Brain microvascular endothelial cell (primary cell): ENCODE measurements around the gene PKD1.
A peak's percentile ranks its signal among the peaks of the same experiment; 100 is the strongest.

Experiments used
- DNase-seq: peaks from one replicate; pipeline ENCODE4 v3.0.0-alpha.2; 2020
- H3K27ac ChIP-seq: fragments of 250-450 bp; sonication (Bioruptor Pico); 2 replicates; pipeline ENCODE4 v1.5.1; 2020; ENCODE audit warnings: mild to moderate bottlenecking, moderate library complexity
- H3K27me3 ChIP-seq: fragments of 250-450 bp; sonication (Bioruptor Pico); replicated peaks from 2 replicates; pipeline ENCODE4 v1.5.1; 2020; ENCODE audit warnings: mild to moderate bottlenecking
- H3K36me3 ChIP-seq: fragments of 250-450 bp; sonication (Bioruptor Pico); replicated peaks from 2 replicates; pipeline ENCODE4 v1.5.1; 2020; ENCODE audit warnings: mild to moderate bottlenecking
- H3K4me3 ChIP-seq: 2 replicates; pipeline ENCODE4 v1.5.1; 2011; ENCODE audit warnings: low read depth, mild to moderate bottlenecking, control low read depth, low read length, moderate library complexity
- in situ Hi-C: cut with HindIII; loops from 2 replicates; pipeline ENCODE4 v1.10.0; 2017; ENCODE audit warnings: low sequenced_read_pairs, low pct_ligation_motif_present
- TF ChIP-seq, protein P1 (sequence below): IDR thresholded peaks from 2 replicates; pipeline ENCODE4 v1.5.1; 2011; ENCODE audit warnings: low read depth, mild to moderate bottlenecking, moderate library complexity, low read length, control low read depth, inconsistent platforms; ENCODE audit errors: missing control alignments

The PKD1 gene

DNA sequence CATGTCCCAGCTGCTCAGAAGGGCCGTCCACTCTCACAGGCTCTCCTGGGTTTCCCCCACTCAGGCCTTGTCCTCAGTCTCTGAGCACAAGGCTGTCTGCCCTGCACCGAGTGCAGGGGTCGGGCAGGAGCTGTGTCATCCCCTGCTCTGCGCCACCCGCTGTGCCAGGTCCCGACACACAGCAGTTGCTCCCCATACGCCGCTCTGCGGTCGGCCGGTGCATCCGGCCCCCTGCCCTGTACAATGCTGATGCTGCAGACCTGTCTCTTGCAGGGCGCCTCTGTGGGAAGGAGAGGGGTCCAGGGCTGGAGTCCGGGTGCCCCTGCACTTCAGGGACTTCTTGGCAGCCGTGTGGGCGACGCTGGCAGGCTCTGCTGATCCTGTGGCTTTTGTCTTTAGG lies 81.8 kb downstream of the PKD1 start:
- no peak for DNase-seq
- Histone ChIP-seq H3K4me3 (no peak overlapping the region), H3K27me3 (no peaks in the 10 kb centered on the region), H3K36me3 (peaks cover 56% of the 10 kb centered on the region), H3K27ac (no peak overlapping the region)
- in situ Hi-C loops, result no loop called here
- TF ChIP-seq, protein P1, sequence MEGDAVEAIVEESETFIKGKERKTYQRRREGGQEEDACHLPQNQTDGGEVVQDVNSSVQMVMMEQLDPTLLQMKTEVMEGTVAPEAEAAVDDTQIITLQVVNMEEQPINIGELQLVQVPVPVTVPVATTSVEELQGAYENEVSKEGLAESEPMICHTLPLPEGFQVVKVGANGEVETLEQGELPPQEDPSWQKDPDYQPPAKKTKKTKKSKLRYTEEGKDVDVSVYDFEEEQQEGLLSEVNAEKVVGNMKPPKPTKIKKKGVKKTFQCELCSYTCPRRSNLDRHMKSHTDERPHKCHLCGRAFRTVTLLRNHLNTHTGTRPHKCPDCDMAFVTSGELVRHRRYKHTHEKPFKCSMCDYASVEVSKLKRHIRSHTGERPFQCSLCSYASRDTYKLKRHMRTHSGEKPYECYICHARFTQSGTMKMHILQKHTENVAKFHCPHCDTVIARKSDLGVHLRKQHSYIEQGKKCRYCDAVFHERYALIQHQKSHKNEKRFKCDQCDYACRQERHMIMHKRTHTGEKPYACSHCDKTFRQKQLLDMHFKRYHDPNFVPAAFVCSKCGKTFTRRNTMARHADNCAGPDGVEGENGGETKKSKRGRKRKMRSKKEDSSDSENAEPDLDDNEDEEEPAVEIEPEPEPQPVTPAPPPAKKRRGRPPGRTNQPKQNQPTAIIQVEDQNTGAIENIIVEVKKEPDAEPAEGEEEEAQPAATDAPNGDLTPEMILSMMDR, result no peak

DNA sequence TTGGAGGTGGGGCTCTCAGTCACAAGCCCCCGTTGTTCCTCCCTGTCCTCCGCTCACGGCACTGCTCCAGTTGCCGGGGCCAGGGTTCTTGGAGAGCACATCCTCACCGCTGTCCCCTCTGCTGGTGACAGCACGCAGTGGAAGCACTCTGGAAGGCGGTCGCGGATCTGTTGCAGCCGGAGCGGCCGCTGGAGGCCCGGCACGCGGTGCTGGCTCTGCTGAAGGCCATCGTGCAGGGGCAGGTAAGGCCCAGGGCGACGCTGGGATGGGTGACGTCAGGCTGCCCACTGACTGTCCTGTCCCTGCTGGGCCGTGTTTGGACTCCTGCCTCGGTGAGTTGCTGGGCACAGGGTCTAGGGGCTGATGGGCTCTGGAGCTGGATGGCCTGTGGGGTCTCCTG lies 82.5 kb downstream of the PKD1 start:
- Histone ChIP-seq H3K4me3 (no peak overlapping the region), H3K27me3 (no peaks in the 10 kb centered on the region), H3K36me3 (peaks cover 51% of the 10 kb centered on the region), H3K27ac (no peak overlapping the region)
- in situ Hi-C loops, result no loop called here
- TF ChIP-seq, protein P1, result no peak
- DNase-seq, result no peak

- Histone ChIP-seq H3K27me3 (no peaks in the 10 kb centered on the region), H3K4me3 (peak overlapping the region; percentile 83), H3K27ac (no peak overlapping the region), H3K36me3 (peaks cover 19% of the 10 kb centered on the region)
- in situ Hi-C loops, result no loop called here
- TF ChIP-seq, protein P1, result no peak
- DNase-seq, result no peak
These were observed 87.6 kb downstream of the PKD1 start for GRCh38 chr16:2048116-2048543.

DNA sequence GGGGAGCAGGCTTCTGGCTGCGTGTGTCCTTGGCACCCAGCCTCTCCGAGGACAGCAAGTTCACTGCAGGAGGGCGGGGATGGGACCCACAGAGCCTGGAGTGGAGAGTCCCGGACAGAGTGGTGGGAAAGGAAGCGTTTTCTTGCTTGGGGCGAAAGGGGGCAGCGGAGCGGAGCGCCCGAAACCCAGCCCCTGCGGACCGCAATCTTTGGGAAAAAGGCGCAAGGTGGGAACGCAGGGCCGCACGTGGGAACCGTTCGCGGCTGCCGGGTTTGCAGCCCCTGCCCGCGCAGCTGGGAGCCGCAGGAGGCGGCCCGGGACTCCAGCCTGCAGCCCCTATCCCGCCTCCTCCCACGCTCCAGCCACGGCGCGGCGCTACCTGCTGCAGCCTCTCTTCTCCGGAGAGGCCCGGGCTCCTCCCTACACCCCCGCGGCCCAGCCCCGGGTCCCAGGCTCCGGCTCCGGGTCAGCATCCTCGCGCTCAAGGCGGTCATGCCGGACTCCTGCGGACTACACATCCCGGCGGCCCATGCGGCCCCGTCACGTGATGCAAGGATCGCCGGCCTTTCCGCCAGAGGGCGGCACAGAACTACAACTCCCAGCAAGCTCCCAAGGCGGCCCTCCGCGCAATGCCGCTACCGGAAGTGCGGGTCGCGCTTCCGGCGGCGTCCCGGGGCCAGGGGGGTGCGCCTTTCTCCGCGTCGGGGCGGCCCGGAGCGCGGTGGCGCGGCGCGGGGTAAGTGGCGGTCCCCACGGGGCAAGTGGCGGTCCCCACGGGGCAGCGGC lies 88.2 kb downstream of the PKD1 start, which contains the start of the genes NTHL1 and TSC2:
Gene NTHL1 (minus strand): TSS at position 505 of the 786 bp plus-strand sequence. CDS start 11 bp downstream, at position 494.
Gene TSC2 (plus strand): TSS at position 656 of the 786 bp plus-strand sequence. CDS start 631 bp downstream, outside the sequence.
- Histone ChIP-seq H3K27me3 (no peaks in the 10 kb centered on the region), H3K27ac (no peak within 1 kb of the TSS), H3K36me3 (peaks cover 13% of the 10 kb centered on the region), H3K4me3 (peak within 1 kb of the TSS; percentile 83)
- in situ Hi-C loops, result no loop called here
- TF ChIP-seq, protein P1, result peak; percentile 45
- peak; percentile 95 for DNase-seq

DNA sequence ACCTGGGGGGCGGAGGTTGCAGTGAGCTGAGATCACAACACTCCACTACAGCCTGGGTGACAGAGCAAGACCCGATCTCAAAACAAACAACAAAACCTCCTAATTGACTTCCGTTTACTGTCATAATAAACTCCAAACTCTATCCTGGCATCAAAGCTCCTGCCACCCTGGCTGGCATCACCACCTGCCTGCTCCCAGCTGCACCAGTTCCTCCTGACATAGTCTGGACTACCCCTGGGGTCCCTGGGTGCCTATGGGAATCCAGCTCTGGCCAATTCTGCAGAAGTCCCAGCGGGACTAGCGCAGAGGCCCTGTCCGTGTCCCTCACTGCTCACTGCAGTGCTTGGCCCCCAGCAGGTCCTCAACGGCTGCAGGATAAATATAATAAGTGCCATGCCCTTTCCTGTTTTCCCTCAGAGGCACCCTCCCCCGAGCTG lies 88.8 kb downstream of the PKD1 start:
- Histone ChIP-seq H3K4me3 (peak overlapping the region; percentile 83), H3K27me3 (no peaks in the 10 kb centered on the region), H3K36me3 (peaks cover 9% of the 10 kb centered on the region), H3K27ac (no peak overlapping the region)
- in situ Hi-C loops, result no loop called here
- TF ChIP-seq, protein P1, result no peak
- no peak for DNase-seq
